HG03378 (cell line): ENCODE results near the gene FNDC10.

Experiments used
- ATAC-seq: cut with Tn5 transposase; IDR thresholded peaks from one replicate; pipeline ENCODE4 v1.9.1; 2021; ENCODE audit warnings: mild to moderate bottlenecking, moderate library complexity; ENCODE audit not compliant: unreplicated experiment

Gene FNDC10

DNA sequence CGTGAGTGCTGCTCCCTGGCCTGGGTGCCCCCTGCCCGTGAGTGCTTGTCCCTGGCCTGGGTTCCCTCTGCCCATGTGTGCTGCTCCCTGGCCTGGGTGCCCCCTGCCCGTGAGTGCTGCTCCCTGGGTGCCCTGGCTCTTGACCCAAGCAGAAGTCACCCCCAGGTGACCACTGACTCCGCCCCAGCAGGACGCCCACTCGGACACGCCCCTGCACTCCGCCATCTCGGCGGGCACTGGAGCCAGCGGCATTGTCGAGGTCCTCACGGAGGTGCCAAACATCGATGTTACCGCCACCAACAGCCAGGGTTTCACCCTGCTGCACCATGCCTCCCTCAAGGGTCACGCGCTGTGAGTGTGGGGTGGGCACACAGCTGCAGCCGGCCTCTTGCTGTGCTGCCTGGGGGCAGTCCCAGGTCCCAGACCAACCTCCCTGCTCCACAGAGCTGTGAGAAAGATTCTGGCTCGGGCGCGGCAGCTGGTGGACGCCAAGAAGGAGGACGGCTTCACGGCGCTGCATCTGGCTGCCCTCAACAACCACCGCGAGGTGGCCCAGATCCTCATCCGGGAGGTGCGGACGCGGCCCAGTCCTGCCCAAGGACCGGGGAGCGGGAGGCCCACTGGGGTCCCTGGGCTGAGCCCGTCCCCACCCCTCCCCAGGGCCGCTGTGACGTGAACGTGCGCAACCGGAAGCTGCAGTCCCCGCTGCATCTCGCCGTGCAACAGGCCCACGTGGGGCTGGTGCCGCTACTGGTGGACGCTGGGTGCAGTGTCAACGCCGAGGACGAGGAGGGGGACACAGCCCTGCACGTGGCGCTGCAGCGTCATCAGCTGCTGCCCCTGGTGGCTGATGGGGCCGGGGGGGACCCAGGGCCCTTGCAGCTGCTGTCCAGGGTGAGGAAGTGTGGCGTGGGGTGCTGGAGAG is 28.2 kb upstream of the FNDC10 start:
- no peak for ATAC-seq

DNA sequence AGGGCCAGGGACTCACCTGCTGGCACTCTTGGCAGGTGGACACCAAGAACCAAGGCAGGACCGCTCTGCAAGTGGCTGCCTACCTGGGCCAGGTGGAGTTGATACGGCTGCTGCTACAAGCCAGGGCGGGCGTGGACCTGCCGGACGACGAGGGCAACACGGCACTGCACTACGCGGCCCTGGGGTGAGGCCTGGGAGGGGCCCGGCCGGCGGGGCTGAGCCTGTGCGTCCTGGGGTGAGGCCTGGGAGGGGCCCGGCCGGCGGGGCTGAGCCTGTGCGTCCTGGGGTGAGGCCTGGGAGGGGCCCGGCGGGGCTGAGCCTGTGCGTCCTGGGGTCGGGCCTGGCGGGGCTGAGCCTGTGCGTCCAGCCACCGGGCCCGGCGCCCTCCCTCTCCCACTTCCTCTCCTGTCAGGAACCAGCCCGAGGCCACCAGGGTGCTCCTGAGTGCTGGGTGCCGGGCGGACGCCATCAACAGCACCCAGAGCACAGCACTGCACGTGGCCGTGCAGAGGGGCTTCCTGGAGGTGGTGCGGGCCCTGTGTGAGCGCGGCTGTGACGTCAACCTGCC is 27.4 kb upstream of the FNDC10 start:
- ATAC-seq = no peak

DNA sequence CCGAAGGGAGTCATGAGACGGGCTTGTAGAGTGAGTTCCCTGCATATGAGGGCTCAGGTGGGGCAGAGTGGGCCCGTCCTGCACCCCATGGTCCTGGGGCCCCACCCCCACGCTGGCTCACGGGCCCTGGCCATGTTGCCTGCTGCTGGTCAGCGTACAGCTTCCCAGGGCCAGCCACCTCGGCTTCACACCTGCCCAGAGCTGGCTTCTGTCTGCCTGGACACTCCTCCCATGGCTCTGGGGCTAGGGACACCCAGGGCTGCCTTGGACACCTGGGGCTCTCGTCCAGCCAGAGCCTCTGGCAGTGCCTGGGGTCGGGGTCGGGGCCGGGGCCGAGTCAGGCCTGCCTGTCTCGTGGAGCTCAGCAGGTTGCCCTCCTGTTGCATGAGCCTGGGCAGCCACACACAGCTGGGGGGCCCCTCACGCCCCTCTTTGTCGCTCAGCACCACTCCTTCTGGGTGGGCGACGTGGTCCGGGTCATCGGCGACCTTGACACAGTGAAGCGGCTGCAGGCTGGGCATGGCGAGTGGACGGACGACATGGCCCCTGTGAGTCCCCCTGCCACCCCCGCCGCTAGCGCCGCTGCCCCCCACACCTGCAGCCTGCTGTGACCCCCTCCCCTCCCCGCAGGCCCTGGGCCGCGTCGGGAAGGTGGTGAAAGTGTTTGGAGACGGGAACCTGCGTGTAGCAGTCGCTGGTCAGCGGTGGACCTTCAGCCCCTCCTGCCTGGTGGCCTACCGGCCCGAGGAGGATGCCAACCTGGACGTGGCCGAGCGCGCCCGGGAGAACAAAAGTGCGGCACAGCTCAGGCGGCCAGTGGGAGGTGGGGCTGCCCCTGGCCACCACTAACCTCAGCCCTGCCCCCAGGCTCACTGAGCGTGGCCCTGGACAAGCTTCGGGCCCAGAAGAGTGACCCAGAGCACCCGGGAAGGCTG is 26.5 kb upstream of the FNDC10 start:
- no peak for ATAC-seq

DNA sequence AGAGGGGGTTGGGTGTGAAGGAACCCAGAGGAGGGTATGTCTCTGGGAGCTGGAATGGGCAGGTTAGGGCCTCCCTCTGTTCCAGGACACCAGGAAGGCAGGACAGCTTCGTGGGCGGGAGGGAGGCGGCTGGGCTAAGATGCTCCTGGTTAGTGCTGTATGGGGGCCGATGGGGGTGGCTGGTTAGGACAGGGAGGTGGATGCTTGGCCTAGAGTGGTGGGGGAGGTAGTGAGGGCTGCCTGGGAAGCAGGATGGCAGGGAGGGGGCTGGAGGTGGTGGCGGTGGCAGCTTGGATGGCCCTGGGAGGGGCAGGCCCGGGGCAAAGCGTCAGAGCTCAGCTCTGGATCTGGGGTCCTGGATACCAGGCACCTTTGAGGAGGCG is 25.9 kb upstream of the FNDC10 start:
- ATAC-seq = no peak

DNA sequence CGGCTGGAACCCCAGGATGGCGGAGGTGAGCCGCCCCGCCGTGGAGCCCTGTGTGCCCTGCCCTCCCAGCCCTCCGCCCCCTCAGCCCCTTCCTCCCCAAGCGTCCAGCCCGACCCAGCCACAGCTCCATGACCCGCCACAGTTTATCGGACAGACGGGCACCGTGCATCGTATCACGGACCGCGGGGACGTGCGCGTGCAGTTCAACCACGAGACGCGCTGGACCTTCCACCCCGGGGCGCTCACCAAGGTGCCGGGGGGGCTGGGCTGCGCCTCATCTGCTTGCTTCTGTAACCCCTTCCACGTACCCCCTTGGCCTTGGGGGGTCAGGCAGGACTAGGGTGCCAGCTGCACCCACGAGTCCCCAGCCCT is 25.5 kb upstream of the FNDC10 start:
- ATAC-seq = no peak

DNA sequence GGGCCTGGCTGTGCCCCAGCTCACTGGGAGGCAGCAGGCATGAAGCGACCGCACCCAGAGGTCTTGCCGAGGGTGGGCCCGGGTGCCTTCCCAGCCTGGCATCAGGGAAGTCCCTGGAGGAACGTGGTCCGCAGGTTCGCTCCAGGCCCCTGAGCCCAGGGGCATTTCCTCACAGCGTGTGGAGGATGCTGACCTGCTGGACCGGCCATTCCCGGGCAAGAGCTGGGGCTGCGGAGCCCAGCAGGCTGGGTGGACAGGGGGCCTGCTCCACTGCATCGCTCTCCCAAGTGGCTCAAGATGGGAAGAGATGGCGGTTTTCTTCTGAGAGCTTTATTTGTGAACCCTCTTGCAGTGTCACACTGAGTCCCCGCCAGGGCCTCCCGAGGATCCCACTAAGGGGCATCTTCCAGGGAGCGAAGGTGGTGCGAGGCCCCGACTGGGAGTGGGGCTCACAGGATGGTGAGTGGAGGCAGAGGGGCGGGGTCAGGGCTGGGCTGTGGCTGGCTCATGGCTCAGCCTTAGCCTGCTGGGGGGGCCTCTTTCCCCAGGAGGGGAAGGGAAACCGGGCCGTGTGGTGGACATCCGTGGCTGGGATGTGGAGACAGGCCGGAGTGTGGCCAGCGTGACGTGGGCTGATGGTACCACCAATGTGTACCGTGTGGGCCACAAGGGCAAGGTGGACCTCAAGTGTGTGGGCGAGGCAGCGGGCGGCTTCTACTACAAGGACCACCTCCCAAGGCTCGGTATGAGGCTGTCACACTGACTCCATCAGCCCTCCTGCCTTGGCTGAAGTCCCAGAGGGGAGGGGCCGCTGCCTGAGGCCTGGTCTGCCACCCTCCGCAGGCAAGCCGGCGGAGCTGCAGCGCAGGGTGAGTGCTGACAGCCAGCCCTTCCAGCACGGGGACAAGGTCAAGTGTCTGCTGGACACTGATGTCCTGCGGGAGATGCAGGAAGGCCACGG is 24.8 kb upstream of the FNDC10 start:
- no peak for ATAC-seq

DNA sequence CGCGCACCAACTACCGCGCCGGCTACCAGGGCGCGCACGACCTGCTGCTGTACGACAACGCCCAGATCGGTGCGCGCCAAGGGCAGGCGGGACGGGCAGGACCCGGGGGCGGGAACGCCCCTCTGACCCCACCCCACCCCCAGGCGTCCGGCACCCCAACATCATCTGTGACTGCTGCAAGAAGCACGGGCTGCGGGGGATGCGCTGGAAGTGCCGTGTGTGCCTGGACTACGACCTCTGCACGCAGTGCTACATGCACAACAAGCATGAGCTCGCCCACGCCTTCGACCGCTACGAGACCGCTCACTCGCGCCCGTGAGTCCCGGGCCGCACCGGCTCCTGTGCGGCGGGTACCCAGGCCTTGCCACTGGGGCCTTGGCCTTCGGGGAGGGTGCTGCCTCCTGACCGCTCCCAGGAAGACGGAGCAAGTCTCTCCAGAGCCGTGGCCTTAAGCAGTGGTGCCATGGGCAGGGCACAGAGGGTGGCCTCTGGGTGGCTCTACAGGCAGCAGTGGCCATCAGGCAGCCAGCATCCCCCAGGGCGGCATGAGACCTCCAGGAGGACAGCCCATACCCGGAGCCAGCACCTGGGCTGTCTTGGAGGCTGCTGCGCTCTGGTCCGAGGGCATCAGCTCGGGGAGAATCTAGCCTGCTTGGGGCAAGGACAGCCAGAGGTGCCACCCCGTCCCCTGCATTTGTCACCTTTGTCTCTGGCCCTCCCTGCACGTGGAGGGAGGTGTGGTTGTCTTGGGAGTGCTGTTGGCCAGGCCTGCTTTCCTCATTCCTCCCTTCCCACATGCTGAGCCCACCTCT is 23.9 kb upstream of the FNDC10 start:
- no peak for ATAC-seq

DNA sequence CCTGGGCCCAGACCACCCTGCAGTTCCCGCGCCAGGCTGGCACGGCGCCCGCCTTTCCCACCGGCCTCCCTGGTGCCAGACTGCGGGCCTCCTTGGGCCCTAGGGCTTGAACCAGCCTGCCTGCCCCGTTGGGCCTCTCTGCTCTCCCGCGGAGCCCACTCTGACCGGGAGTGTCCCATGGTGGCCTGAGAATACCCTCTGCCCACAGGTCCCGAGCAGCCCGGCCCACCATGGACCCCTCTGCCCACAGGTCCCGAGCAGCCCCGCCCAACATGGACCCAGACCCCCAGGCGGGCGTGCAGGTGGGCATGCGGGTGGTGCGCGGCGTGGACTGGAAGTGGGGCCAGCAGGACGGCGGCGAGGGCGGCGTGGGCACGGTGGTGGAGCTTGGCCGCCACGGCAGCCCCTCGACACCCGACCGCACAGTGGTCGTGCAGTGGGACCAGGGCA is 23.3 kb upstream of the FNDC10 start:
- ATAC-seq = no peak

DNA sequence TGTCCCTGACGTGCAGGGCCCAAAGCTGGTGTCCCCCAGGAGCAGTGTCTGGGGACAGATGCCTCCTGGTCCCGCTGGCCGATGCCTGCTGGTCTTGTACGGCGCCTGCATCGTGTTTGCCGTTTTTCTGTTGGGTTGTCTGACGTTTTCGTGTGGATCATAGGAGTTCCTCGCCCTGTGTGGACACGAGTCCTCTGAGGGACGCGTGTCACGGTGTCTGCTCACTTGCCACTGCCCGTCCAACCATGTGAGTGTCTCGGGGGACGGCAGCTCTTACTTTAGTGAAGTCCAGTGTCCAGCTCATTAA is 22.8 kb upstream of the FNDC10 start:
- ATAC-seq = no peak

DNA sequence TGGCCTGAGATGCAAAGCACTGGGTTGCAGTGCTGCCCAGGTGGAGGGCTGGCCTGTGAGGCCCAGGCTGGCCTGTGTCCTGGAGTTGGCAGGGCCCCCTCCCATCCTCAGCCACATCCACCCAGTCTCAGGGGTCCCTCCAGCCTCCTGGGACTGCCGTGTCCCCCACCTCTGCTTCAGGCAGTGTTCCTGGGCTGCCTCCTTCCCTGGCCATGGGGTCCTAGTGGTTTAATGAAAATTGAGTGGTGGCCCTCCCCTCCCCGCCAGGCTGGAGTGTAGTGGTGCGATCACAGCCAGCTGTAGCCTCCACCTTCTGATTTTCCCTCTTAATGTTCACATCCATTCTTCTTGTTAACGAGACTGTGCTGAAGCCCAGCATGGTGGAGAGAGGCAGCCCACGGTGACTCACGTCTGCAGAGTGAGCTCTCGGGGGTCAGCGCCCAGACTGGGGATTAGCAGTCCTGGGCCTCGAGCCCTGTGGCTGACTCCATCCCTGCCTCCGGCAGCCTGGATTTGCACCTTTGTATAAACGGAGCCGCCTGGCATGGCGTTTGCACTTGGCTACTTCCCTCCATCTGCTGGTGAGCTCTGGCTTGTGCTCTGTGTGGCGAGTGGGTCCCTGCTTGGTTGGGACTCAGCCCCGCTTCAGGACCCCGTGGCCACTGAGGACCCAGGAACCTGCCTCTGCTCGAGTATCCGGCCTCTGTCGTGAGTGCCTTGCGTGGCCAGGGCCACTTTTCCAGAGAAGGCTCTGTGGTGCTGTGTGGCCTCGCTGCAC is 22.3 kb upstream of the FNDC10 start:
- ATAC-seq = no peak

DNA sequence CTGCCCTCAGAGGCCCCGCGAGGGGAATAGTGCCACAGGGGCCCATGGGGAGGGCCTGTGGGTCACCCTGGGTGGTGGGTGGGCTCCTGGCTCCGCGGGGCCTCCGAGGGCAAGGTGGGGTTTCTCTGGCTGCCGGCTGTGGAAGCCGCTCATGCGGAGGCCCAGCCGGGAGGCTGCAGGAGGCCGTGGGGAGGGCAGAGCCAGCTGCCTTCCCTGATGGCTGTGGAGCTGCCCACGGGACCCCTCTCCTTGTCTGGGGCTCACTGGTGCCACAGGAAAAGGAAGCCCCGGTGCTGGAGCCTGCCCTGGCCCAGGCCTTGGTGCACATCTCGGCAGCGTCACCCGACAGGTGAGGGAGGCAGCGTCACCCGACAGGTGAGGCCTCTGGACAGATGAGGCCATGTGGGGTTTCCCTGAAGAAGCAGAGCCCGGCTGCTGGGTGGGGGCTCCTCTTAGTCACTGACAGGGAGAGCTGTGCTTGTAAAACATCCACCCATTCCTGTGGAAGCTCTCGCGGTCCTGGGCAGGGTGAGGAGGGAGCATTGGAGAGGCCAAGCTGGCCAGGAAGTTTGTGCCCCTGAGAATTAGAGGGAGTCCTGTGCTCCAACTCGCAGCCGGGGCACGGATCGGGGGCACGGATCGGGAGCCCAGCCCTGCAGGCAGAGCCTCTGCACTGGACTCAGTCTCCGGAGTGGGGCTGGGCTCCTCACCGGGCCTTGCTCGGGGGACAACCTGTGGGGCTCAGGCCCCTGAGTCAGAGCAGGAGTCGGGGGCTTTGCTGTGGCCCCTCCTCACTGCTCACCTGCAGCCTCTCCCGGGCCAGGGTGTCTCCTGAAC is 21.5 kb upstream of the FNDC10 start:
- ATAC-seq = no peak

DNA sequence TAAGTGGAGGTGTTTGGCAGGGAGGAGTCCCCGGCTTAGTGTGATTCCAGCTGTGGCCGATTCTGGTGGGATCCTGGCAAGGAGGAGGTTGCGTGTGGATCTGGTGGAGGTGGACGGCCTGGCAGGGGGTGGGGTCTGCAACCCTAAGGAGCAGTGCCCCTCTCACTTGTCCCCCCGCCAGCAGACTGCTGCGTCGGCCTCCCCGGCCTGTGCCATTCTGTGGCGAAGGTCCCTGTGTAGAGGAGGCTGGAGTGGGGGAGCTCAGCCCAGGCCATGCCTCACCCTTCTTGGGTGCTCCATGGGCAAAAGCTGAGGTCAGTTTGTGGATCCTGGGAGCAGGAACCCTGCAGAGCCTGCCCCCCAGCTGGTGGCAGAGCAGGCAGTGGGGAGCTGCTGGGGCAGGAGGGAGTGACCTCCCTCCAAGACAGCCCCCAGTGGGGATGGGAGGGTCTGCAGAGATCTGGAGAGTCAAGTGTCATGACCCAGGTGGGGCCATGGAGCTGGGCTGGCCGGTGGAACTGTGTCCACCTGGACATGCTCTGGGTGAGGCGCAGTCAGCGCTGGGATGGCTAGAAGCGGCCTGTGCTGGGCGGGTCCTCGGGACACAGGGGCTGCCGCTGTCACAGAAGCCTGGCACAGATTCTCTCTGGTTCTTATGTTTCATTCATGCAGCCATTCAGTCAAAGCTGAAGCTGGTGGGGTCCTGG is 20.7 kb upstream of the FNDC10 start:
- ATAC-seq = no peak

DNA sequence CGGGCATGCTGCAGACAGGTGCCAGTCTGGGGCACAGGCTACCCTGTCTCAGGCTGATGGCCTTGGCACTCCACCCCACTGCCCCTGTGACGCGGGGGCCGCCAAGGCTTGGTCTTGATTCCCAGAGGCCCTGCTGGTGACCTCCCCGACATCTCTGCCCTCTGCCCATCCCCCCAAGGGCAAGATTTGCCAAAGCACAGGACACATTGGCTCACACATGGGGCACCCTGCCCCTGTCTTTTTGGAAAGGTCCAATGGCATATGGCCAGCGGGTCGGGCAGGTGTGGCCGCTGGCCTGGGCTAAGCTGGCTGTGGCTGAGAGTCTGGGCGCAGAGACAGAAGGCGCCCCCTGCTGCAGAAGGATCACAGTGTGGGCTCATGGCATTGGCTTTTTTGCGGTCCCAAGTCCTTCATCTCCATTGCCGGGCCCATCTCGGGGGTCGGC is 20.0 kb upstream of the FNDC10 start:
- no peak for ATAC-seq

DNA sequence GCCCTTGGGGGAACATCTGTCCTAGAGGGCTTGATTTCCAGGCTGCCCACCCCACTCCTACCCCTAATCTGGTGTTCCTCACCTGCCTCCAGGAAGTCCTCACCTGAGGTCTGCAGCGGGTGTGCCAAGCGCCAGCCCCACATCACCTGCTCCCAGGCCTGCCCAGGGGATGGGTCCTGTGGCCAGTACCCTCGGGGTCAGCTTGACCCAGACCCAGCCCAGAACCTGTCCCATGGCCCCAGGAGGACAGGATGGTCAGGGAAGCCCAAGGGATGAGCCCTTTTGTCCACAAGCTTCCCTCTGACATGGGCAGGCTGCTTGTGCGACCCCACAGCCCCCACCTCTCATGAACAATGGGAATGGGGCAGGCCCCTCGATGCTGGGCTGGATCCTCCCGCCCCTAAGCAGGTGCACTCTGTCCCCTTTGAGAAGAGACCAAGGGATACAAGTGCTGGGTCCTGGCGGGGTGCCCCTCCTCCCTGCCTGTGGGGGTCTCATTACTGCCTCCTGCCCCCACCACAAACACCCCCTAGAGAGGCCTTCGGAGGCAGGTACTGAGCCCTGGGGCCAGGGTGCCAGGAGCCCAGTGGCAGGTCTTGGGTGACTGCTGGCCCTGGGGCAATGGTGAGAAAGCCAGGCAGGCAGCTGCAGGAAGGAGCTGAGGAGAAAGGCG is 18.6 kb upstream of the FNDC10 start:
- no peak for ATAC-seq

DNA sequence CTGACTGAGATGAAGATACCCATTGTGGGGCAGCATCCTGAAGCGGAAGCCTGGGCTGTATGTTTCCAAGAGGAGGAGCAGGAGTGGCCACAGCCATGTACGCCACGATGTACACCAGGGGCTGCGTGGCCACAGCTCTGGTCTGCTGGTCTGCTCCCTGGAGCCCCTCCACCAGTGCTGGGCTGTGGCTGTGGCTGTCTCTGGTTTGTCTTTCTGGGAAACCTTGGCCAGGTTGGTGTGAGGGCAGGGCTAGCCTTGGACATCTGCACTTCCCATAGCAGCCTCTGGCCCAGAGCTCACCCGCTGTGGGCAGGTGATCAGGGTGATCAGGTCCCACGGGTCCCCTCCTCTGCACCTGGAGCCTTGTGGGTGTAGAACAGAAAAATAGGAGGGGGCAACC is 18.0 kb upstream of the FNDC10 start:
- ATAC-seq = no peak

DNA sequence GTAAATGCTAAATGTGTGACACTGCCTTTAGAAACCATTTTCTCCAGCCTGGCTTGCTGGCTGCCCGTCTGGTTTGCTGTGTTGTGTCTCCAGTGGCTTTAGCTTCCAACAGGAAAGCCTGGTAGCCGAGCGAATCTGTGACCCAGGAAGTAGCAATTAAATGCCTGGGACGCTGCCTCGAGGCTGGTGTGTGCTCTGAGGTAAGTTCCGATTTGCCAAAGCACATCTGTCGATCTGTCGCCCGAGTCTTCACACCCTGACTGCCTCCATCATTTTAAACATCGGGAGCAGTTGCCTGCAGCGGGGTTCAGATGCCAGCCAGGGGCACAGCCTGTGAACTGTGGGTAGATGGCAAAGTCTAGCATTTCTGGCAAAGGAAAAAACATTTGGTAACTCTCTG is 17.6 kb upstream of the FNDC10 start:
- no peak for ATAC-seq

DNA sequence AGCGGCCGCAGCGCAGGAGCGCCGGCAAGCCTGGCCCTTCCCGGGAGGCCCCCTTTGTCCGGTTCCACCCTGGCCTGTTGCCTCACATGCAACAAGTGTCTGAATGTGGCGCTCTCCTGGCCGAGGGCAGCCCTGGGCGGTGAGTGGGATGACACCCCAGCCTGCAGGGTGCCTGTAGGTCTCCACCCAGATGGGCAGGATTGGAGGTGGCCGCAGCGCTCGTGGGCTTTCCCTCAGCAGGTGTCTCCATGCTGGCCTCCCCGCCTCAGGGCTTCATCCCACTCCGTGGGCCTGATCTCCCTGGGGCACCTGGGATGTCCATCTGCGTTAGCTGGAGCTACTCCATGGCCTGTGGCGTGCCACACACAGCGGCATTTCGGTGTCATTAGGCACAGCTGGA is 16.9 kb upstream of the FNDC10 start:
- no peak for ATAC-seq
